MCF 10A (cell line): Measurements from ENCODE around the gene CCDC87. TPM values are rescaled to one million over a fixed set of nuclear protein-coding genes. Genes with fewer than 3 reads are reported as not detected.
"Not testable (repeated sequence)": the region's sequence is repeated elsewhere in the genome, so short reads cannot be mapped to it uniquely, and the experiment has no call there.

Source experiments
- BruUV-seq: library from RNA; stranded (reverse); fragments of 400-500 nt; replicated peaks from 2 replicates; lab custom pipeline; 2021; lab: Mats Ljungman, UMichigan
- CTCF ChIA-PET: fragments of 300-600 bp; sonication (Branson Sonifier 250); formaldehyde crosslinking; extraction: SDS; loops from one replicate; lab custom pipeline; 2021; ENCODE audit warnings: antibody characterized with exemption, inconsistent platforms; lab: Yijun Ruan, JAX
- POLR2A ChIA-PET: fragments of 300-600, 350-650 bp; sonication (Branson Sonifier 250); formaldehyde crosslinking; extraction: SDS; loops from one replicate; lab custom pipeline; 2020; ENCODE audit warnings: antibody characterized with exemption, inconsistent platforms; lab: Yijun Ruan, JAX
- DNase-seq: peaks from one replicate; pipeline ENCODE4 v3.0.0-alpha.2; 2018; ENCODE audit not compliant: unreplicated experiment
- H3K27ac Mint-ChIP-seq: one replicate; pipeline ENCODE4 v1.8.0; 2022; ENCODE audit warnings: mild to moderate bottlenecking, low read depth, mixed read lengths; ENCODE audit not compliant: unreplicated experiment
- H3K27me3 Mint-ChIP-seq: one replicate; pipeline ENCODE4 v1.8.0; 2022; ENCODE audit warnings: mixed read lengths; ENCODE audit not compliant: insufficient read depth, unreplicated experiment
- H3K36me3 Mint-ChIP-seq: one replicate; pipeline ENCODE4 v1.8.0; 2022; ENCODE audit warnings: mild to moderate bottlenecking, moderate library complexity, mixed read lengths; ENCODE audit not compliant: insufficient read depth, unreplicated experiment
- H3K4me1 Mint-ChIP-seq: one replicate; pipeline ENCODE4 v1.8.0; 2022; ENCODE audit warnings: mixed read lengths; ENCODE audit not compliant: insufficient read depth, unreplicated experiment
- H3K4me3 Mint-ChIP-seq: one replicate; pipeline ENCODE4 v1.8.0; 2022; ENCODE audit warnings: mild to moderate bottlenecking, moderate library complexity, mixed read lengths; ENCODE audit not compliant: unreplicated experiment
- H3K9me3 Mint-ChIP-seq: one replicate; pipeline ENCODE4 v1.8.0; 2022; ENCODE audit warnings: mixed read lengths; ENCODE audit not compliant: unreplicated experiment
- intact Hi-C: fragments of 100-400 bp; cut with micrococcal nuclease; formaldehyde crosslinking; loops from 2 replicates; pipeline ENCODE4 v1.14.1; 2022
- total RNA-seq: library from RNA; stranded (reverse); gene quantifications from 2 replicates; pipeline ENCODE4 v1.2.3, GENCODE V29; 2022
- TF ChIP-seq, protein P1 (sequence below): fragments of 200-600 bp; IDR thresholded peaks from one replicate; pipeline ENCODE4 v1.8.0; 2022; ENCODE audit warnings: antibody characterized with exemption, mild to moderate bottlenecking; ENCODE audit not compliant: unreplicated experiment

CCDC87 gene
- total RNA-seq, 1 experiment from 2014 or later, result not detected

GRCh38 chr11:66543263-66544107 is 49.4 kb downstream of the CCDC87 start:
- H3K9me3 Mint-ChIP-seq, result no peaks in the 10 kb centered on the region
- ChIA-PET CTCF (interaction anchor here (0.6 kb wide), 2 partner anchors 16 to 309 kb away, joined by 3 to 4 read pairs; no protein-coding TSS in a partner anchor), POLR2A (interaction anchor here (0.9 to 1.3 kb wide), 2 partner anchors 25 to 33 kb away, joined by 3 to 4 read pairs; partner anchors contain the start of genes BBS1 and CTSF)
- H3K36me3 Mint-ChIP-seq, result peaks cover 31% of the 10 kb centered on the region
- DNase-seq, result no peak
- TF ChIP-seq, protein P1, sequence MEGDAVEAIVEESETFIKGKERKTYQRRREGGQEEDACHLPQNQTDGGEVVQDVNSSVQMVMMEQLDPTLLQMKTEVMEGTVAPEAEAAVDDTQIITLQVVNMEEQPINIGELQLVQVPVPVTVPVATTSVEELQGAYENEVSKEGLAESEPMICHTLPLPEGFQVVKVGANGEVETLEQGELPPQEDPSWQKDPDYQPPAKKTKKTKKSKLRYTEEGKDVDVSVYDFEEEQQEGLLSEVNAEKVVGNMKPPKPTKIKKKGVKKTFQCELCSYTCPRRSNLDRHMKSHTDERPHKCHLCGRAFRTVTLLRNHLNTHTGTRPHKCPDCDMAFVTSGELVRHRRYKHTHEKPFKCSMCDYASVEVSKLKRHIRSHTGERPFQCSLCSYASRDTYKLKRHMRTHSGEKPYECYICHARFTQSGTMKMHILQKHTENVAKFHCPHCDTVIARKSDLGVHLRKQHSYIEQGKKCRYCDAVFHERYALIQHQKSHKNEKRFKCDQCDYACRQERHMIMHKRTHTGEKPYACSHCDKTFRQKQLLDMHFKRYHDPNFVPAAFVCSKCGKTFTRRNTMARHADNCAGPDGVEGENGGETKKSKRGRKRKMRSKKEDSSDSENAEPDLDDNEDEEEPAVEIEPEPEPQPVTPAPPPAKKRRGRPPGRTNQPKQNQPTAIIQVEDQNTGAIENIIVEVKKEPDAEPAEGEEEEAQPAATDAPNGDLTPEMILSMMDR, result no peak
- peaks cover 38% of the 10 kb centered on the region for H3K4me1 Mint-ChIP-seq
- no TSS peak for BruUV-seq
- H3K27ac Mint-ChIP-seq, result no peak overlapping the region
- peaks cover 5% of the 10 kb centered on the region for H3K27me3 Mint-ChIP-seq
- intact Hi-C loops, result no loop called here
- no peak overlapping the region for H3K4me3 Mint-ChIP-seq

GRCh38 chr11:66542362-66542761 is 50.5 kb downstream of the CCDC87 start:
- POLR2A ChIA-PET, result interaction anchor here (1.2 to 1.3 kb wide), 2 partner anchors 26 to 104 kb away, joined by 3 to 4 read pairs; partner anchors contain the start of genes CTSF and MRPL11

DNA sequence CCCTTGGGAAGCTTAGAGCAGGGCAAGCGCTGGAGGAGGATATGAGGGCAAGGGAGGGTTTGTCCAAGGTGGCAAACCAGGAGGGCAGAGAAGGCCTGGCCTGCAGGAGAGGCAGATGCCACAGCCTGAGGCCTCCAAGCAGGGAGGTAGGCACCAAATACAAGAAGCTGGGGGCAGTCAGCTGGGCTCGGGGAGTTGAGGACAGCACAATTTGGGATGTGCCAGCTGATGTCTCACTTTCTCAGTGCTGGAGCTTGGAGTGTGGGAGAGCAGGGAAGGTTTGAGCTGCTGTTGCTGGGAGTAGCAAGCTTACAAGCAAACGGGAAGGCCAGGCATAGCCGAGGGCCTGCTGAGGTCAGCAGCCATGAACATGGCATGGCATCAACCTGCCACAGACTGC is 51.0 kb downstream of the CCDC87 start:
- H3K9me3 Mint-ChIP-seq, result no peaks in the 10 kb centered on the region
- H3K4me1 Mint-ChIP-seq, result peaks cover 36% of the 10 kb centered on the region
- intact Hi-C loops, result no loop called here
- H3K27ac Mint-ChIP-seq, result peak overlapping the region; percentile 40
- TF ChIP-seq, protein P1, result no peak
- BruUV-seq, result no TSS peak
- no peaks in the 10 kb centered on the region for H3K27me3 Mint-ChIP-seq
- peaks cover 34% of the 10 kb centered on the region for H3K36me3 Mint-ChIP-seq
- no peak for DNase-seq
- CTCF ChIA-PET, result interaction anchor here (1.1 kb wide), 1 partner anchor 50 kb away, joined by 3 read pairs; no protein-coding TSS in a partner anchor
- no peak overlapping the region for H3K4me3 Mint-ChIP-seq
- POLR2A ChIA-PET, result interaction anchor here (0.7 to 1.3 kb wide), 3 partner anchors 27 to 169 kb away, joined by 3 to 4 read pairs (median 3); partner anchors contain the start of genes CTSF and MRPL11

More at GRCh38 chr11:66542362-66542761, 50.5 kb downstream of the CCDC87 start:
- DNase-seq, result peak; percentile 27
- H3K4me3 Mint-ChIP-seq, result no peak overlapping the region
- peaks cover 34% of the 10 kb centered on the region for H3K36me3 Mint-ChIP-seq
- TF ChIP-seq, protein P1, result no peak
- H3K9me3 Mint-ChIP-seq, result no peaks in the 10 kb centered on the region
- H3K27ac Mint-ChIP-seq, result peak overlapping the region; percentile 40
- CTCF ChIA-PET, result interaction anchor here (0.6 to 1.1 kb wide), 4 partner anchors 17 to 310 kb away, joined by 3 to 6 read pairs (median 3); no protein-coding TSS in a partner anchor
- intact Hi-C loops, result no loop called here
- BruUV-seq, result no TSS peak
- peaks cover 36% of the 10 kb centered on the region for H3K4me1 Mint-ChIP-seq
- no peaks in the 10 kb centered on the region for H3K27me3 Mint-ChIP-seq

- H3K27ac Mint-ChIP-seq, POLR2A ChIA-PET: not testable (repeated sequence)
Measured at GRCh38 chr11:66540598-66540997, 52.3 kb downstream of the CCDC87 start.

More at GRCh38 chr11:66540598-66540997, 52.3 kb downstream of the CCDC87 start:
- BruUV-seq, H3K4me3 Mint-ChIP-seq, H3K27me3 Mint-ChIP-seq, DNase-seq, intact Hi-C loops, CTCF ChIA-PET, H3K9me3 Mint-ChIP-seq: not testable (repeated sequence)
- Mint-ChIP-seq H3K36me3 (peaks cover 42% of the 10 kb centered on the region), H3K4me1 (peaks cover 36% of the 10 kb centered on the region)

Other genes starting within 250 kb of the CCDC87 start
- 53.2 and 55.4 TPM in 2 replicates for gene BRMS1, start 248.0 kb downstream of the CCDC87 start, total RNA-seq
- gene B4GAT1, start 245.4 kb downstream of the CCDC87 start, total RNA-seq, result 6.7 and 8.6 TPM in 2 replicates
- gene SLC29A2, start 221.3 kb downstream of the CCDC87 start, total RNA-seq, result 3.6 and 7.0 TPM in 2 replicates
- gene NPAS4, start 172.0 kb downstream of the CCDC87 start, total RNA-seq, result not detected in 2 replicates
- 65.5 and 69.1 TPM in 2 replicates for gene MRPL11, start 154.2 kb downstream of the CCDC87 start, total RNA-seq
- 5.0 and 6.1 TPM in 2 replicates for gene PELI3, start 126.2 kb downstream of the CCDC87 start, total RNA-seq
- gene DPP3, start 112.6 kb downstream of the CCDC87 start, total RNA-seq, result 34.4 and 40.9 TPM in 2 replicates
- 31.7 and 33.9 TPM in 2 replicates for gene BBS1, start 82.4 kb downstream of the CCDC87 start, total RNA-seq
- 11.1 and 12.4 TPM in 2 replicates for gene ZDHHC24, start 47.0 kb downstream of the CCDC87 start, total RNA-seq
- not detected in 2 replicates for gene ACTN3, start 46.2 kb downstream of the CCDC87 start, total RNA-seq
- gene CTSF, start 24.5 kb downstream of the CCDC87 start, total RNA-seq, result 8.6 and 11.8 TPM in 2 replicates
- 25.8 and 34.4 TPM in 2 replicates for gene CCS, start 122 bp upstream of the CCDC87 start, total RNA-seq
- 78.1 and 88.3 TPM in 2 replicates for gene RBM14, start 23.6 kb upstream of the CCDC87 start, total RNA-seq
- gene RBM4, start 45.6 kb upstream of the CCDC87 start, total RNA-seq, result 171 and 172 TPM in 2 replicates
- gene RBM4B, start 84.8 kb upstream of the CCDC87 start, total RNA-seq, result 9.5 and 13.5 TPM in 2 replicates
- 46.9 and 47.2 TPM in 2 replicates for gene SPTBN2, start 136.2 kb upstream of the CCDC87 start, total RNA-seq